ENCODE results near the gene KIF17.

KIF17 gene

GRCh38 chr1:20702416-20702815 is 15.4 kb downstream of the KIF17 start:
- Histone ChIP-seq H2BK5ac (ENCODE audit: low read length) (no peak overlapping the region), H4K91ac (ENCODE audit: low read depth, low read length, poor library complexity) (no peak overlapping the region), H3K27ac (replicated peaks; ENCODE audit: low read length) (no peak overlapping the region), H3K9me3 (replicated peaks in 1 of 2; ENCODE audit: control insufficient read depth in 2 of 2, insufficient read depth in 1 of 2, low read depth in 1 of 2, low read length in 2 of 2) (no peaks in the 10 kb centered on the region), H3K18ac (ENCODE audit: low read length) (peak overlapping the region; percentile 27), H2BK120ac (ENCODE audit: low read depth, low read length) (no peak overlapping the region), H2AK5ac (ENCODE audit: low read depth, low read length) (no peak overlapping the region), H2BK12ac (ENCODE audit: low read length) (no peak overlapping the region), H3K4me2 (ENCODE audit: insufficient read depth, low read length, poor library complexity, severe bottlenecking) (no peak overlapping the region), H2AFZ (ENCODE audit: low read length) (no peak overlapping the region), H3K4me1 (ENCODE audit: control insufficient read depth in 2 of 2, insufficient read depth in 1 of 2, low read depth in 1 of 2, low read length in 2 of 2) (peaks cover 6 to 9% of the 10 kb centered on the region in 2 donors), H4K8ac (ENCODE audit: low read depth, low read length) (no peak overlapping the region), H2BK15ac (ENCODE audit: low read length) (no peak overlapping the region), H3K27me3 (ENCODE audit: control insufficient read depth in 3 of 3, insufficient read depth in 3 of 3, low read depth in 1 of 3, low read length in 3 of 3) (no peaks in the 10 kb centered on the region), H3K23ac (ENCODE audit: low read depth, low read length, poor library complexity) (peak overlapping the region; percentile 4), H3K4me3 (ENCODE audit: low read length in 2 of 2) (no peak overlapping the region), H3K9ac (ENCODE audit: low read depth, low read length, poor library complexity) (no peak overlapping the region), H3K4ac (ENCODE audit: low read length) (no peak overlapping the region), H3K14ac (ENCODE audit: low read length) (no peak overlapping the region), H3K36me3 (replicated peaks in 1 of 2; ENCODE audit: control insufficient read depth in 2 of 2, insufficient read depth in 2 of 2, low read length in 2 of 2) (peaks cover 0 to 2% of the 10 kb centered on the region in 2 donors), H3K79me1 (ENCODE audit: low read depth, low read length) (no peaks in the 10 kb centered on the region)
- WGBS, 2 donors (ENCODE audit: extremely low coverage in 2 of 2, insufficient read length in 2 of 2, insufficient replicate concordance in 1 of 2) = no CpG with 5 or more reads among the region's 1 CpG
- DNase-seq (ENCODE audit: low spot score) = no peak

- no peak overlapping the region for H3K4me3 ChIP-seq (ENCODE audit: low read length in 2 of 2)
- no peaks in the 10 kb centered on the region for H3K27me3 ChIP-seq (ENCODE audit: control insufficient read depth in 3 of 3, insufficient read depth in 3 of 3, low read depth in 1 of 3, low read length in 3 of 3)
- H3K9ac ChIP-seq (ENCODE audit: low read depth, low read length, poor library complexity) = no peak overlapping the region
- H3K14ac ChIP-seq (ENCODE audit: low read length) = no peak overlapping the region
- no peak overlapping the region for H2BK120ac ChIP-seq (ENCODE audit: low read depth, low read length)
- H2BK5ac ChIP-seq (ENCODE audit: low read length) = no peak overlapping the region
- H3K4me2 ChIP-seq (ENCODE audit: insufficient read depth, low read length, poor library complexity, severe bottlenecking) = no peak overlapping the region
- no peak overlapping the region for H2AFZ ChIP-seq (ENCODE audit: low read length)
- H3K9me3 ChIP-seq (replicated peaks in 1 of 2; ENCODE audit: control insufficient read depth in 2 of 2, insufficient read depth in 1 of 2, low read depth in 1 of 2, low read length in 2 of 2) = no peaks in the 10 kb centered on the region
- DNase-seq (ENCODE audit: low spot score) = no peak
- no peak overlapping the region for H2BK15ac ChIP-seq (ENCODE audit: low read length)
- no CpG with 5 or more reads among the region's 5 CpGs for WGBS, 2 donors (ENCODE audit: extremely low coverage in 2 of 2, insufficient read length in 2 of 2, insufficient replicate concordance in 1 of 2)
- no peak overlapping the region for H4K91ac ChIP-seq (ENCODE audit: low read depth, low read length, poor library complexity)
- H3K27ac ChIP-seq (replicated peaks; ENCODE audit: low read length) = no peak overlapping the region
- H4K8ac ChIP-seq (ENCODE audit: low read depth, low read length) = no peak overlapping the region
- H3K23ac ChIP-seq (ENCODE audit: low read depth, low read length, poor library complexity) = no peak overlapping the region
- H3K18ac ChIP-seq (ENCODE audit: low read length) = no peak overlapping the region
- H3K4ac ChIP-seq (ENCODE audit: low read length) = no peak overlapping the region
- peaks cover 8 to 12% of the 10 kb centered on the region in 2 donors for H3K4me1 ChIP-seq (ENCODE audit: control insufficient read depth in 2 of 2, insufficient read depth in 1 of 2, low read depth in 1 of 2, low read length in 2 of 2)
- no peak overlapping the region for H2AK5ac ChIP-seq (ENCODE audit: low read depth, low read length)
- H2BK12ac ChIP-seq (ENCODE audit: low read length) = no peak overlapping the region
- peaks cover 0 to under 1% of the 10 kb centered on the region in 2 donors for H3K36me3 ChIP-seq (replicated peaks in 1 of 2; ENCODE audit: control insufficient read depth in 2 of 2, insufficient read depth in 2 of 2, low read length in 2 of 2)
- no peaks in the 10 kb centered on the region for H3K79me1 ChIP-seq (ENCODE audit: low read depth, low read length)
Observed at GRCh38 chr1:20701847-20702246, 16.0 kb downstream of the KIF17 start.

GRCh38 chr1:20701446-20701845 is 16.4 kb downstream of the KIF17 start:
- H3K79me1 ChIP-seq (ENCODE audit: low read depth, low read length) = no peaks in the 10 kb centered on the region
- H2BK12ac ChIP-seq (ENCODE audit: low read length) = peak overlapping the region; percentile 95
- no peak for DNase-seq (ENCODE audit: low spot score)
- peak overlapping the region; percentile 35 for H3K23ac ChIP-seq (ENCODE audit: low read depth, low read length, poor library complexity)
- peaks cover 8 to 12% of the 10 kb centered on the region in 2 donors for H3K4me1 ChIP-seq (ENCODE audit: control insufficient read depth in 2 of 2, insufficient read depth in 1 of 2, low read depth in 1 of 2, low read length in 2 of 2)
- no peak overlapping the region for H2BK5ac ChIP-seq (ENCODE audit: low read length)
- no CpG with 5 or more reads among the region's 9 CpGs for WGBS, 2 donors (ENCODE audit: extremely low coverage in 2 of 2, insufficient read length in 2 of 2, insufficient replicate concordance in 1 of 2)
- no peak overlapping the region for H3K4ac ChIP-seq (ENCODE audit: low read length)
- H3K27ac ChIP-seq (replicated peaks; ENCODE audit: low read length) = no peak overlapping the region
- no peaks in the 10 kb centered on the region for H3K27me3 ChIP-seq (ENCODE audit: control insufficient read depth in 3 of 3, insufficient read depth in 3 of 3, low read depth in 1 of 3, low read length in 3 of 3)
- H4K8ac ChIP-seq (ENCODE audit: low read depth, low read length) = no peak overlapping the region
- H2AK5ac ChIP-seq (ENCODE audit: low read depth, low read length) = peak overlapping the region; percentile 82
- no peaks in the 10 kb centered on the region for H3K9me3 ChIP-seq (replicated peaks in 1 of 2; ENCODE audit: control insufficient read depth in 2 of 2, insufficient read depth in 1 of 2, low read depth in 1 of 2, low read length in 2 of 2)
- H2BK15ac ChIP-seq (ENCODE audit: low read length) = no peak overlapping the region
- no peak overlapping the region for H4K91ac ChIP-seq (ENCODE audit: low read depth, low read length, poor library complexity)
- no peaks in the 10 kb centered on the region for H3K36me3 ChIP-seq (replicated peaks in 1 of 2; ENCODE audit: control insufficient read depth in 2 of 2, insufficient read depth in 2 of 2, low read length in 2 of 2)
- H3K14ac ChIP-seq (ENCODE audit: low read length) = no peak overlapping the region
- no peak overlapping the region for H3K4me3 ChIP-seq (ENCODE audit: low read length in 2 of 2)
- no peak overlapping the region for H2AFZ ChIP-seq (ENCODE audit: low read length)
- H3K18ac ChIP-seq (ENCODE audit: low read length) = no peak overlapping the region
- H2BK120ac ChIP-seq (ENCODE audit: low read depth, low read length) = no peak overlapping the region
- H3K9ac ChIP-seq (ENCODE audit: low read depth, low read length, poor library complexity) = peak overlapping the region; percentile 37
- H3K4me2 ChIP-seq (ENCODE audit: insufficient read depth, low read length, poor library complexity, severe bottlenecking) = no peak overlapping the region

GRCh38 chr1:20700636-20701215 is 17.1 kb downstream of the KIF17 start:
- H2BK120ac ChIP-seq (ENCODE audit: low read depth, low read length) = no peak overlapping the region
- H3K9ac ChIP-seq (ENCODE audit: low read depth, low read length, poor library complexity) = no peak overlapping the region
- no peaks in the 10 kb centered on the region for H3K36me3 ChIP-seq (replicated peaks in 1 of 2; ENCODE audit: control insufficient read depth in 2 of 2, insufficient read depth in 2 of 2, low read length in 2 of 2)
- no peaks in the 10 kb centered on the region for H3K79me1 ChIP-seq (ENCODE audit: low read depth, low read length)
- WGBS, 2 donors (ENCODE audit: extremely low coverage in 2 of 2, insufficient read length in 2 of 2, insufficient replicate concordance in 1 of 2) = no CpG with 5 or more reads among the region's 17 CpGs
- peaks cover 9 to 14% of the 10 kb centered on the region in 2 donors for H3K4me1 ChIP-seq (ENCODE audit: control insufficient read depth in 2 of 2, insufficient read depth in 1 of 2, low read depth in 1 of 2, low read length in 2 of 2)
- H2AK5ac ChIP-seq (ENCODE audit: low read depth, low read length) = no peak overlapping the region
- H3K23ac ChIP-seq (ENCODE audit: low read depth, low read length, poor library complexity) = no peak overlapping the region
- no peak overlapping the region for H3K18ac ChIP-seq (ENCODE audit: low read length)
- H2BK5ac ChIP-seq (ENCODE audit: low read length) = no peak overlapping the region
- no peak overlapping the region for H3K4ac ChIP-seq (ENCODE audit: low read length)
- H2BK15ac ChIP-seq (ENCODE audit: low read length) = no peak overlapping the region
- no peaks in the 10 kb centered on the region for H3K27me3 ChIP-seq (ENCODE audit: control insufficient read depth in 3 of 3, insufficient read depth in 3 of 3, low read depth in 1 of 3, low read length in 3 of 3)
- H3K14ac ChIP-seq (ENCODE audit: low read length) = no peak overlapping the region
- no peak overlapping the region for H2AFZ ChIP-seq (ENCODE audit: low read length)
- no peak overlapping the region for H4K91ac ChIP-seq (ENCODE audit: low read depth, low read length, poor library complexity)
- no peak overlapping the region for H3K4me2 ChIP-seq (ENCODE audit: insufficient read depth, low read length, poor library complexity, severe bottlenecking)
- no peak overlapping the region for H3K27ac ChIP-seq (replicated peaks; ENCODE audit: low read length)
- no peak overlapping the region for H3K4me3 ChIP-seq (ENCODE audit: low read length in 2 of 2)
- no peak for DNase-seq (ENCODE audit: low spot score)
- no peak overlapping the region for H4K8ac ChIP-seq (ENCODE audit: low read depth, low read length)
- no peaks in the 10 kb centered on the region for H3K9me3 ChIP-seq (replicated peaks in 1 of 2; ENCODE audit: control insufficient read depth in 2 of 2, insufficient read depth in 1 of 2, low read depth in 1 of 2, low read length in 2 of 2)
- H2BK12ac ChIP-seq (ENCODE audit: low read length) = no peak overlapping the region
